Measurements from ENCODE around the gene EEF1AKMT2. TPM values are rescaled to one million over a fixed set of nuclear protein-coding genes. Genes with fewer than 3 reads are reported as not detected.

Gene EEF1AKMT2
- total and polyA plus RNA-seq, 9 donors: 11.9 to 25.8 (median 20.5) TPM

DNA sequence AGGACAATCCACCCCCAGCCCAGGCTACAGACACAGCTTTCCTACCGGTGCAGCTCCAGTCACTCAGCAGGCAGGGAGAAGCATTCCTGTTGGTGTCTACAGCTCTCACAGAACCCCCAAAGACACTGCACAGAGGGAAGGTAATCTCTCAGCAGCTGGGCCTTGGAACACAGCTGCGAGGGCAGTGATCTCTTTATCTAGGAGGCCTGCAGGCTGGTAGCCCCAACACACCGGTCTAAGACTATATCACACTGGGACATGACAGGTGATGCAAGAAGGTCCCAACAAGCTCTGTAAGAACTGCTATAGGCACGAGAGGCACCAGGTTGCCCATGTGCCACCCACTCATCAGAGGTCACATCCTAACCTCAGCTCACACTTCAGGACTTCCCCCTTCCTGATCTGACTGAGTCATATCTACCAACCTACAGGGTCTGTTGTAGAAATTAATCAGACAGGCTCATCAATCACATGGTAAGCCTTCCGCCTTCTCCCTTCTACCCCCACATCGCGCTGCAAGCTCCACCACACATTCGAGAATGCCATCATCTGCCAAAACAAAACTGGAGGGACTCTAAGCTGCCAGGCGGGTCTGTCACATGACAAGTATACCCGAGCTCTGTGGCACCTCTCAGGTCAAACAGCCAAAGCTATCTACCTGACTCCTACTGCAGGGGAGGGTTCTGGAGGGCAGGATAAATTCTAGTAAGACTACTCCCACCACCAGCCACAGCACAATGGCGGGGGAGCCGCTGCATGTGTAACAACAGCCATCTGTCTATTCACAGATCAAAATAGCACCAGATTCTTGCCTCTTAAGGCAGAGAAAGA, 73.6 kb downstream of the EEF1AKMT2 start:
- no peaks in the 10 kb centered on the region for H3K36me3 ChIP-seq
- intact Hi-C loops (cut with DNase I): no loop called here
- peak in 1 of 5 donors; percentile 37 for DNase-seq
- no peak overlapping the region for H3K4me3 ChIP-seq
- H3K9me3 ChIP-seq: no peaks in the 10 kb centered on the region
- TF ChIP-seq, protein P1, sequence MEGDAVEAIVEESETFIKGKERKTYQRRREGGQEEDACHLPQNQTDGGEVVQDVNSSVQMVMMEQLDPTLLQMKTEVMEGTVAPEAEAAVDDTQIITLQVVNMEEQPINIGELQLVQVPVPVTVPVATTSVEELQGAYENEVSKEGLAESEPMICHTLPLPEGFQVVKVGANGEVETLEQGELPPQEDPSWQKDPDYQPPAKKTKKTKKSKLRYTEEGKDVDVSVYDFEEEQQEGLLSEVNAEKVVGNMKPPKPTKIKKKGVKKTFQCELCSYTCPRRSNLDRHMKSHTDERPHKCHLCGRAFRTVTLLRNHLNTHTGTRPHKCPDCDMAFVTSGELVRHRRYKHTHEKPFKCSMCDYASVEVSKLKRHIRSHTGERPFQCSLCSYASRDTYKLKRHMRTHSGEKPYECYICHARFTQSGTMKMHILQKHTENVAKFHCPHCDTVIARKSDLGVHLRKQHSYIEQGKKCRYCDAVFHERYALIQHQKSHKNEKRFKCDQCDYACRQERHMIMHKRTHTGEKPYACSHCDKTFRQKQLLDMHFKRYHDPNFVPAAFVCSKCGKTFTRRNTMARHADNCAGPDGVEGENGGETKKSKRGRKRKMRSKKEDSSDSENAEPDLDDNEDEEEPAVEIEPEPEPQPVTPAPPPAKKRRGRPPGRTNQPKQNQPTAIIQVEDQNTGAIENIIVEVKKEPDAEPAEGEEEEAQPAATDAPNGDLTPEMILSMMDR (IDR thresholded peaks at IDR 0.05): no peak
- no peak for TF ChIP-seq POLR2A (IDR thresholded peaks at IDR 0.05)
- TF ChIP-seq EP300 (IDR thresholded peaks at IDR 0.05): no peak
- H3K27me3 ChIP-seq: no peaks in the 10 kb centered on the region
- peaks cover 41% of the 10 kb centered on the region for H3K4me1 ChIP-seq (ENCODE audit: insufficient read depth)
- 47 to 56% (median 55%) methylated on average over 12 of the region's 12 CpGs for WGBS, 3 donors
- peak overlapping the region in 1 of 2 donors; percentile 56 for H3K27ac ChIP-seq

GRCh38 chr10:124717041-124717757, 74.5 kb downstream of the EEF1AKMT2 start:
- H3K9me3 ChIP-seq: no peaks in the 10 kb centered on the region
- no peaks in the 10 kb centered on the region for H3K27me3 ChIP-seq
- peak overlapping the region in 1 of 2 donors; percentile 34 for H3K27ac ChIP-seq
- H3K36me3 ChIP-seq: no peaks in the 10 kb centered on the region
- intact Hi-C loops (cut with DNase I): no loop called here
- TF ChIP-seq, protein P1 (IDR thresholded peaks at IDR 0.05): no peak
- 75 to 81% (median 79%) methylated on average over 9 of the region's 9 CpGs for WGBS, 3 donors
- no peak overlapping the region for H3K4me3 ChIP-seq
- DNase-seq: peak in 1 of 5 donors; percentile 13
- H3K4me1 ChIP-seq (ENCODE audit: insufficient read depth): peaks cover 36% of the 10 kb centered on the region

- Histone ChIP-seq H3K27ac (peak overlapping the region in 1 of 2 donors; percentile 34), H3K36me3 (no peaks in the 10 kb centered on the region), H3K4me1 (ENCODE audit: insufficient read depth) (peaks cover 33% of the 10 kb centered on the region), H3K27me3 (no peaks in the 10 kb centered on the region), H3K4me3 (no peak overlapping the region), H3K9me3 (no peaks in the 10 kb centered on the region)
- DNase-seq: no peak
- TF ChIP-seq EP300 (IDR thresholded peaks at IDR 0.05): no peak
- no peak for TF ChIP-seq POLR2A (IDR thresholded peaks at IDR 0.05)
- TF ChIP-seq, protein P1 (IDR thresholded peaks at IDR 0.05): no peak
- 38 to 49% (median 44%) methylated on average over 4 of the region's 4 CpGs for WGBS, 3 donors
- intact Hi-C loops (cut with DNase I): no loop called here
These were observed 75.3 kb downstream of the EEF1AKMT2 start for GRCh38 chr10:124716369-124716768.

- Histone ChIP-seq H3K36me3 (no peaks in the 10 kb centered on the region), H3K4me3 (no peak overlapping the region), H3K4me1 (ENCODE audit: insufficient read depth) (peaks cover 30% of the 10 kb centered on the region), H3K27ac (no peak overlapping the region), H3K9me3 (no peaks in the 10 kb centered on the region), H3K27me3 (no peaks in the 10 kb centered on the region)
- intact Hi-C loops (cut with DNase I): no loop called here
- no peak for DNase-seq
- TF ChIP-seq EP300 (IDR thresholded peaks at IDR 0.05) (no peak), POLR2A (IDR thresholded peaks at IDR 0.05) (no peak)
- TF ChIP-seq, protein P1 (IDR thresholded peaks at IDR 0.05): no peak
- 58 to 61% (median 61%) methylated on average over 6 of the region's 6 CpGs for WGBS, 3 donors
These were observed 76.2 kb downstream of the EEF1AKMT2 start for GRCh38 chr10:124715439-124715838.
